RWPE2 (cell line): ENCODE data around the gene ELP4.

Source experiments
- ATAC-seq: fragments of 200-7000 bp; cut with Tn5 transposase; 3 replicates; pipeline ENCODE4 v1.9.1; 2021; ENCODE audit warnings: low read depth
- DNase-seq: peaks from one replicate; pipeline ENCODE4 v3.0.0-alpha.2; 2020; ENCODE audit warnings: low spot score
- H3K27ac ChIP-seq: fragments of 450-650 bp; 2 replicates; pipeline ENCODE4 v1.5.1; 2017; ENCODE audit warnings: mild to moderate bottlenecking; ENCODE audit not compliant: poor library complexity, severe bottlenecking
- H3K27me3 ChIP-seq: fragments of 250-450 bp; sonication (Bioruptor Pico); 2 replicates; pipeline ENCODE4 v1.5.1; 2021; ENCODE audit warnings: mild to moderate bottlenecking, moderate library complexity; ENCODE audit not compliant: insufficient read depth, poor library complexity, severe bottlenecking
- H3K36me3 ChIP-seq: fragments of 250-450 bp; sonication (Bioruptor Pico); 2 replicates; pipeline ENCODE4 v1.5.1; 2020; ENCODE audit warnings: low read depth, mild to moderate bottlenecking, moderate library complexity
- H3K4me1 ChIP-seq: fragments of 250-450 bp; sonication (Bioruptor Pico); 2 replicates; pipeline ENCODE4 v1.5.1; 2021; ENCODE audit warnings: mild to moderate bottlenecking, moderate library complexity; ENCODE audit not compliant: insufficient read depth, poor library complexity, severe bottlenecking
- H3K4me3 ChIP-seq: fragments of 250-450 bp; sonication (Bioruptor Pico); 2 replicates; pipeline ENCODE4 v1.5.1; 2021; ENCODE audit warnings: mild to moderate bottlenecking, moderate library complexity; ENCODE audit not compliant: severe bottlenecking
- H3K9me3 ChIP-seq: fragments of 250-450 bp; sonication (Bioruptor Pico); 2 replicates; pipeline ENCODE4 v1.5.1; 2021; ENCODE audit warnings: mild to moderate bottlenecking, moderate library complexity; ENCODE audit not compliant: severe bottlenecking
- CTCF ChIP-seq: fragments of 450-650 bp; IDR thresholded peaks from one replicate; pipeline ENCODE4 v1.5.1; 2017; ENCODE audit warnings: mild to moderate bottlenecking, moderate library complexity; ENCODE audit not compliant: poor library complexity, severe bottlenecking

Gene ELP4

GRCh38 chr11:31767685-31768084 is 258.1 kb downstream of the ELP4 start:
- TF ChIP-seq CTCF, result no peak
- no peak for ATAC-seq

GRCh38 chr11:31768749-31769640 is 259.4 kb downstream of the ELP4 start:
- DNase-seq (no peak), ATAC-seq (no peak)
- Histone ChIP-seq H3K27ac (no peak overlapping the region), H3K4me3 (no peak overlapping the region), H3K4me1 (no peaks in the 10 kb centered on the region), H3K27me3 (no peaks in the 10 kb centered on the region), H3K9me3 (no peaks in the 10 kb centered on the region), H3K36me3 (no peaks in the 10 kb centered on the region)
- no peak for TF ChIP-seq CTCF

More at GRCh38 chr11:31767685-31768084, 258.1 kb downstream of the ELP4 start:
- Histone ChIP-seq H3K4me3 (no peak overlapping the region), H3K4me1 (no peaks in the 10 kb centered on the region), H3K27ac (no peak overlapping the region), H3K9me3 (no peaks in the 10 kb centered on the region), H3K36me3 (no peaks in the 10 kb centered on the region), H3K27me3 (no peaks in the 10 kb centered on the region)
- DNase-seq, result no peak

- H3K4me1 ChIP-seq, result no peaks in the 10 kb centered on the region
- TF ChIP-seq CTCF, result no peak
- DNase-seq (no peak), ATAC-seq (no peak)
- H3K9me3 ChIP-seq, result no peaks in the 10 kb centered on the region
- H3K4me3 ChIP-seq, result no peak overlapping the region
- H3K27me3 ChIP-seq, result no peaks in the 10 kb centered on the region
- no peak overlapping the region for H3K27ac ChIP-seq
- no peaks in the 10 kb centered on the region for H3K36me3 ChIP-seq
Measured at GRCh38 chr11:31770011-31770700, 260.6 kb downstream of the ELP4 start.

- no peak for TF ChIP-seq CTCF
- H3K9me3 ChIP-seq, result no peaks in the 10 kb centered on the region
- H3K27ac ChIP-seq, result no peak overlapping the region
- no peaks in the 10 kb centered on the region for H3K4me1 ChIP-seq
- ATAC-seq (no peak), DNase-seq (no peak)
- no peaks in the 10 kb centered on the region for H3K27me3 ChIP-seq
- H3K36me3 ChIP-seq, result no peaks in the 10 kb centered on the region
- H3K4me3 ChIP-seq, result no peak overlapping the region
Measured at GRCh38 chr11:31772412-31772811, 262.8 kb downstream of the ELP4 start.
